OCI-LY1 (cell line): Measurements from ENCODE around the gene PAX8.

ENCODE experiments used
- CTCF ChIP-seq: fragments of 200-600 bp; sonication (generic), shearing (Covaris generic); IDR thresholded peaks from 2 replicates; pipeline ENCODE4 v1.5.1; 2017; ENCODE audit warnings: mild to moderate bottlenecking, antibody characterized with exemption, low read length, moderate library complexity, mixed read lengths
- EZH2 ChIP-seq: fragments of 200-600 bp; sonication (generic), shearing (Covaris generic); IDR thresholded peaks from 2 replicates; pipeline ENCODE4 v1.8.0; 2017; ENCODE audit warnings: borderline replicate concordance, mixed run types, mild to moderate bottlenecking, antibody characterized with exemption, low read length, moderate library complexity, mixed read lengths

- TF ChIP-seq CTCF (no peak), EZH2 (no peak)
These were observed 46.6 kb downstream of the PAX8 start for GRCh38 chr2:113232123-113232522.
